K562 (cell line): Measurements from ENCODE around the gene ANXA7.

ENCODE experiments used
- CHD4 ChIP-seq: fragments of 200-600 bp; sonication (generic); IDR thresholded peaks from 3 replicates; pipeline ENCODE4 v1.6.1; 2012; ENCODE audit warnings: low read depth, mild to moderate bottlenecking, mixed read lengths, low read length, inconsistent platforms; ENCODE audit not compliant: insufficient read depth, insufficient replicate concordance, poor library complexity, severe bottlenecking
- EGR1 ChIP-seq: fragments of 450-650 bp; conservative IDR thresholded peaks from 2 replicates; pipeline ENCODE4 v1.6.1; 2017; ENCODE audit warnings: mild to moderate bottlenecking
- EZH2 ChIP-seq: IDR thresholded peaks from 2 replicates; pipeline ENCODE4 v1.6.1; 2012; ENCODE audit warnings: low read depth, mild to moderate bottlenecking, inconsistent platforms, low read length, borderline replicate concordance
- FIP1L1 ChIP-seq: fragments of 200-400 bp; formaldehyde crosslinking; IDR thresholded peaks from 2 replicates; pipeline ENCODE4 v1.6.1; 2018; ENCODE audit warnings: mild to moderate bottlenecking, low read depth, low read length; ENCODE audit not compliant: poor library complexity, severe bottlenecking
- GATA2 ChIP-seq: sonication (generic); formaldehyde crosslinking; IDR thresholded peaks from 2 replicates; pipeline ENCODE4 v1.4.0; 2020; ENCODE audit warnings: mild to moderate bottlenecking, missing genetic modification reagents
- MED1 ChIP-seq: sonication (generic); formaldehyde crosslinking; IDR thresholded peaks from 2 replicates; pipeline ENCODE4 v1.8.1; 2023; ENCODE audit warnings: missing genetic modification reagents, borderline replicate concordance
- POLR2AphosphoS2 ChIP-seq: IDR thresholded peaks from 2 replicates; pipeline ENCODE4 v1.6.1; 2012; ENCODE audit warnings: low read length, improper control_type of control experiment
- POLR2AphosphoS5 ChIP-seq: IDR thresholded peaks from 2 replicates; pipeline ENCODE4 v1.6.1; 2011; ENCODE audit warnings: mild to moderate bottlenecking, low read depth, low read length, moderate library complexity; ENCODE audit not compliant: control insufficient read depth, insufficient read depth
- RAD21 ChIP-seq, 2 experiments: fragments of 250-450 bp in 1 of 2; fragments of 450-650 bp in 1 of 2; sonication (Bioruptor Pico) in 1 of 2; formaldehyde crosslinking in 1 of 2; IDR thresholded peaks in 1 of 2; conservative IDR thresholded peaks in 1 of 2; 2 replicates each; pipeline versions ENCODE4 v1.4.0 to v1.8.0; 2020 to 2022; ENCODE audit warnings: mild to moderate bottlenecking in 2 of 2, moderate library complexity in 1 of 2
- RBBP5 ChIP-seq: fragments of 200-600 bp; sonication (generic); IDR thresholded peaks from 2 replicates; pipeline ENCODE4 v1.6.1; 2012; ENCODE audit warnings: borderline replicate concordance, mild to moderate bottlenecking, low read length, control low read depth, inconsistent platforms; ENCODE audit not compliant: insufficient read depth, poor library complexity, severe bottlenecking
- RBM22 ChIP-seq: fragments of 200-400 bp; formaldehyde crosslinking; IDR thresholded peaks from 2 replicates; pipeline ENCODE4 v1.6.1; 2018; ENCODE audit warnings: low read length, low read depth; ENCODE audit not compliant: poor library complexity, severe bottlenecking
- SIN3A ChIP-seq, 2 experiments: fragments of 150-350 bp in 1 of 2; IDR thresholded peaks; 2 replicates each; pipeline ENCODE4 v1.6.1; 2011 to 2016; ENCODE audit warnings: borderline replicate concordance in 2 of 2, low read depth in 2 of 2, low read length in 2 of 2, mild to moderate bottlenecking in 2 of 2, moderate library complexity in 2 of 2; ENCODE audit not compliant: control insufficient read depth in 1 of 2
- TF ChIP-seq, protein P1 (sequence below), 2 experiments: fragments of 450-650 bp; IDR thresholded peaks; 2 replicates each; pipeline ENCODE4 v1.6.1; 2016; ENCODE audit warnings: mild to moderate bottlenecking in 2 of 2, borderline replicate concordance in 1 of 2, low read depth in 1 of 2, moderate library complexity in 1 of 2
- TF ChIP-seq, protein P2 (sequence below): sonication (generic); formaldehyde crosslinking; IDR thresholded peaks from 2 replicates; pipeline ENCODE4 v1.9.0; 2022; ENCODE audit warnings: mild to moderate bottlenecking, missing genetic modification reagents

DNA sequence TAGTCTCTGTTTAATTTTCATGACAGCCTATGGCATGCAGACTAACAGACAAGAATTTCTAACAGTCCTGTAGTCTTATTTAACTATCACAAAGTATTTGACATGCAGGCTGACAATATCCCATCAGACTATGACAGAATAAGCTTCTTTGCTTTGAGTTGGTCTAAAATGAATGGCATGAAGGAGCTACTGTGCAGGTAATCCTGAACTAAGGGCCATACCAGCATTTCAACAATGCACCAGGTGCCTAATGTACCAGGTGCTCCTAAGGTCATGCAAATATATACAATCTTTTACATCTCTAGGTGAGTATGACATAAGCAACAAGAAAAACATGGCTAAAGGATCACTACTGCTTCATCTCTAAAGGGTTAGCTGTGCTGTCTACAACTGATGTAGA lies 33.1 kb upstream of the ANXA7 start:
- TF ChIP-seq CHD4 (no peak), EZH2 (no peak), RBM22 (no peak), POLR2AphosphoS2 (no peak), RAD21 (CRISPR knock-in tag; conservative IDR thresholded peaks at IDR 0.05 in 1 of 2, IDR thresholded peaks at IDR 0.05 in 1 of 2) (no peak), POLR2AphosphoS5 (no peak), SIN3A (IDR thresholded peaks at IDR 0.05; ENCODE audit: borderline replicate concordance in 2 of 2, control insufficient read depth in 1 of 2, low read depth in 2 of 2, low read length in 2 of 2) (no peak), MED1 (CRISPR knock-in tag) (no peak), FIP1L1 (no peak), GATA2 (CRISPR knock-in tag) (no peak), EGR1 (no peak), RBBP5 (no peak)
- TF ChIP-seq, protein P1, sequence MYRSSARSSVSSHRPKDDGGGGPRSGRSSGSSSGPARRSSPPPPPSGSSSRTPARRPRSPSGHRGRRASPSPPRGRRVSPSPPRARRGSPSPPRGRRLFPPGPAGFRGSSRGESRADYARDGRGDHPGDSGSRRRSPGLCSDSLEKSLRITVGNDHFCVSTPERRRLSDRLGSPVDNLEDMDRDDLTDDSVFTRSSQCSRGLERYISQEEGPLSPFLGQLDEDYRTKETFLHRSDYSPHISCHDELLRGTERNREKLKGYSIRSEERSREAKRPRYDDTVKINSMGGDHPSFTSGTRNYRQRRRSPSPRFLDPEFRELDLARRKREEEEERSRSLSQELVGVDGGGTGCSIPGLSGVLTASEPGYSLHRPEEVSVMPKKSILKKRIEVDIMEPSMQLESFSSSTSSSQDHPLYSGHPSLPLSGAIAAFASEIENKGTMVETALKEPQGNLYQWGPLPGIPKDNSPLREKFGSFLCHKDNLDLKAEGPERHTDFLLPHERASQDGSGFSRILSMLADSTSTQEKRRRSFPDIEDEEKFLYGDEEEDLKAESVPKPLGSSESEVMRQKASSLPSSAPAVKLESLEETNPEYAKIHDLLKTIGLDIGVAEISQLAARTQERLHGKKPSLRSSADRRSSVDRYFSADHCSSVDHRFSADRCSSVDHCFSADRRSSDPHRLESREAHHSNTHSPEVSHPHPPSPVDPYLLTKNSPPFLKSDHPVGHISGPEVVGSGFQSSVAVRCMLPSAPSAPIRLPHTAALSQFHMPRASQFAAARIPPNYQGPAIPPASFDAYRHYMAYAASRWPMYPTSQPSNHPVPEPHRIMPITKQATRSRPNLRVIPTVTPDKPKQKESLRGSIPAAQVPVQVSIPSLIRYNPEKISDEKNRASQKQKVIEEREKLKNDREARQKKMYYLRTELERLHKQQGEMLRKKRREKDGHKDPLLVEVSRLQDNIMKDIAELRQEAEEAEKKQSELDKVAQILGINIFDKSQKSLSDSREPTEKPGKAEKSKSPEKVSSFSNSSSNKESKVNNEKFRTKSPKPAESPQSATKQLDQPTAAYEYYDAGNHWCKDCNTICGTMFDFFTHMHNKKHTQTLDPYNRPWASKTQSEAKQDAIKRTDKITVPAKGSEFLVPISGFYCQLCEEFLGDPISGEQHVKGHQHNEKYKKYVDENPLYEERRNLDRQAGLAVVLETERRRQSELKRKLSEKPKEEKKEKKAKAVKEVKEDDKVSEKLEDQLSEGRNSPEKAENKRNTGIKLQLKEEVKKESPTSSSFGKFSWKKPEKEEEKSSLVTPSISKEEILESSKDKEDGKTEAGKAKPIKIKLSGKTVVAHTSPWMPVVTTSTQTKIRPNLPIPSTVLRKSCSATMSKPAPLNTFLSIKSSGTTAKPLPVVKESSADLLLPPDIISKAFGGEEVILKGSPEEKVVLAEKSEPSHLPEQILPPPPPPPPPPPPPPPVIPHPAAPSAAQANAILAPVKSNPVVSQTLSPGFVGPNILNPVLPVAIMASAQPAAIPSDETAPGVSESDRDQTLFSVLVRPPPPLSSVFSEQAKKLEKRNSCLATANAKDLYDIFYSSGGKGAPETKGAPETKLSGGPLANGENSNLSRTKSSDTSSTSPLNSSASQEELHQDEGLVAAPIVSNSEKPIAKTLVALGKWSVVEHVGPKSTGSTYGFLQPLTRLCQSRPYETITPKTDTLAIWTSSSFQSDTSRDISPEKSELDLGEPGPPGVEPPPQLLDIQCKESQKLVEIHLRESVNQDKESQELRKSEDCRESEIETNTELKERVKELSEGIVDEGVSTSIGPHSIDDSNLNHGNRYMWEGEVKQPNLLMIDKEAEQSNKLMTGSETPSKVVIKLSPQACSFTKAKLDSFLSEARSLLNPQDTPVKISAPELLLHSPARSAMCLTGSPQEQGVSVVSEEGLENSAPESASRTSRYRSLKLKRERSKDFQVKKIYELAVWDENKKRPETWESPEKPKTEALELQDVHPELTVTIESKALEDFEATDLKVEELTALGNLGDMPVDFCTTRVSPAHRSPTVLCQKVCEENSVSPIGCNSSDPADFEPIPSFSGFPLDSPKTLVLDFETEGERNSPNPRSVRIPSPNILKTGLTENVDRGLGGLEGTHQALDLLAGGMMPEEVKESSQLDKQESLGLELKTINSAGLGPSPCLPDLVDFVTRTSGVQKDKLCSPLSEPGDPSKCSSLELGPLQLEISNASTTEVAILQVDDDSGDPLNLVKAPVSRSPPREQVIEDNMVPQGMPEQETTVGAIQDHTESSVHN (IDR thresholded peaks at IDR 0.05; ENCODE audit: borderline replicate concordance in 1 of 2, low read depth in 1 of 2): no peak
- TF ChIP-seq, protein P2, sequence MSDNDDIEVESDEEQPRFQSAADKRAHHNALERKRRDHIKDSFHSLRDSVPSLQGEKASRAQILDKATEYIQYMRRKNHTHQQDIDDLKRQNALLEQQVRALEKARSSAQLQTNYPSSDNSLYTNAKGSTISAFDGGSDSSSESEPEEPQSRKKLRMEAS (CRISPR knock-in tag): no peak
